DMS53 treated with DMSO at 0.1 percent for 48 hours (cell line): ENCODE measurements around the gene VIT.

Experiments used
- DNase-seq: peaks from one replicate; lab custom pipeline; 2025; ENCODE audit not compliant: unreplicated experiment; lab: John Stamatoyannopoulos, UW

Gene VIT

DNA sequence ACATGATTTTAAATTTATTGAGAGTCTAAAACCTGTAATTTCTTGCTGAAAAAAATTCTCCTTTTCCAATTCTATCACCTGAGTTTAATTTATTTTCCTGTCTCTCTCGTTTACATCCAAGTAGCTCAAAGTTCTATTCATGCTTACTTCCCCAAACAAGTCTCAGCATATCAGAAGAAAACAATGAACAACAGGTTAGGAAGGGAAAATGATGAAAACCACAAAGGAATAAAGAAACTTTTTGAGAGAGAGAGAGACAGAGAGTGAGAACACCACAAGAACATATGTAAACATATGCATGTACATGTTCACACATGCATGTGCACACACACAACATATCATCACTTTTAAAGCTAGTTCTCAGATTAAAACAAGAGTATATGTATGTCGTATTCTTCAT, 157.7 kb downstream of the VIT start:
- no peak for DNase-seq

DNA sequence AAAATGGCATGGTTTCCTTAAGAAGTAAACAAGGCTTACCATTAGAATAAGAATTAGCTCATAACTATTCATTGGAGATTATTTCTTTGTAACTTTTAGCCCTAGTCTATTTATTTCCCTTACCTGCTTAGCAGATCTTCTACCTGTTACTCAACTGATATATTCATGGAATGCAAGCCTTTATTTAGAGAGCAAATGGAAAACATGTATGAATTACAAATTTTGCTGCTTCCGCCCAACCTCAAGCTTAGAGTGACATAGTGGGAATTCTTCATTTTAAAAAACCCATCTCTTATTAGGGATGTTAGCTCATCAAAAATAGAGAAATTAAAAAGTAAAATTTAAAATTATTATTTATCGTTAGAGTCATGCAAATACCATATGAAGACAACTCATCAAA, 158.9 kb downstream of the VIT start:
- no peak for DNase-seq

- DNase-seq: no peak
Observed at GRCh38 chr2:36857713-36858112, 161.2 kb downstream of the VIT start.

DNA sequence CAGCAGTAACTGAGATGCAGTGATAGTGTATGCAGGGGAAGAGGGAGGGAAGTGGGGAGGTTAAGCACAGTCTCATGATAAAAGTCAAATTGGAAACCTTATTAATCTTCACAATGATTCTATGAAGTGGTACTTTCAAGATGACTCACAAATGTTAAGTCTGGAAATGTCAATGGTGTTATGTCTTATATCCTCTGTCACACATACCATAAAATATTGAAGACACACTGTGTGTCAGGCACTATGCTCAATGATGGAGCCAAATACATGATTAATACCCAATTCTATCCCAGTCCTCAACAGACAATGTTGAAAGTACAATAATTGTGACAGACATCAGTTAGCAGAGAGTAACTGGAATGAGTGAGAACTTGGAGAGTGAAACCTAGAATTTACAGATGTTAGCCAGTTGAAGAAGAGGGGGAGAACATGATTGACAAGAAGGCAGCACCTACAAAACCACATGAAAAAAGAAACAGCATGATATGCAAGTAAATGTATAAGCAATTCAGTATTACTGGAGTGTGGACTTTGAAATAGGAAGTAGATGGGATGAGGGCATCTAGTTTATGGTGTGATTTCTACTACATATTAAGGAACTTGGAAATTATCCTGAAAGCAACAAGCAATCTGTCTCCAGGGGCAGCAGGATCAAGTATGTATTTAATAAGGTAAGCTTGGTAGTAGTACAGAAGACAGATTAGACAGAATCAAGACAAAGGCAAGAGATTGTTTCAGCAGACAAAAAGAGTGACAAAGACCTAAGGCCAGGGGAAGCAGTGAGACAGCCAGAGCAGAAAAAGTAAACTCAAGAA, 162.3 kb downstream of the VIT start:
- DNase-seq: no peak

DNA sequence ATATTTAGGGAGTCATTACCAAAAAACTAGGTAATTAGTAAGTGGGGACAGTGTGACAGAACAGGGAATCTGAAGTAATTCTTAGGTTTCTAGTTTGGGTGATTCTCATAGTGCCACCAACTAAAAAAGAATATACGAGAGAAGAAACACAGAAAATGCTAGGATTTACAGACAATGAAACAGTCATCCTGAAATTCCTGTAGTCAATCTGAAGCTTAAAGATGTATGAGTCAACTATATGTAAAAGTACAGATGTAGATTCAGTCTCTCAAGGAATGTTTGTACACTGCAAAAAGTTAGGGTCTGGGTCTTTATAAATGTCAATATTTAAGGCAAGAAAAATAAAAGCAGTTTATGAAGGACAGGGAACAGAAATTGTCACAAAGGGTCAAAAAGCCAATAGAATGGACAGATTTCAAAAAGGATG, 162.9 kb downstream of the VIT start:
- no peak for DNase-seq

DNA sequence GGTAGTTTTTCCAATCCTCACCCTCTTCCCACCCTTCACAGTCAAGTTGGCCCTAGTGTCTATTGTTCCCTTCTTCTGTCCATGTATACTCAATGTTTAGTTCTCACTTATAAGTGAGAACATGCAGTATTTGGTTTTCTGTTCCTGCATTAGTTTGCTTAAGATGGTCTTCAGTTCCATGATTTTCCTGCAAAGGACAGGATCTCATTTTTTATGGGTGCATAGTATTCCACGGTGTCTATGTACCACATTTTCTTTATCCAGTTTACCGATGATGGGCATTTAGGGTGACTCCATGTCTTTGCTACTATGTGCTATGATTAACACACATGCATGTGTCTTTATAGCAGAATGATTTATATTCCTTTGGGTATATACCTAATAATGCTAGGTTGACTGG, 165.4 kb downstream of the VIT start:
- no peak for DNase-seq
